Subcutaneous abdominal adipose tissue (tissue), 5 donors: Measurements from ENCODE around the gene PLPP4.

Source experiments
- H3K27ac ChIP-seq: one replicate; pipeline ENCODE4 v1.7.0; 2013; ENCODE audit warnings: low read depth, mild to moderate bottlenecking, inconsistent platforms, low read length, moderate library complexity
- H3K27me3 ChIP-seq, 5 donors: one replicate each; pipeline ENCODE4 v1.7.0; 2013; ENCODE audit warnings: low read length in 5 of 5, inconsistent platforms in 1 of 5; ENCODE audit not compliant: control insufficient read depth in 5 of 5, insufficient read depth in 4 of 5
- H3K36me3 ChIP-seq, 5 donors: one replicate each; pipeline ENCODE4 v1.7.0; 2013; ENCODE audit warnings: low read length in 5 of 5; ENCODE audit not compliant: control insufficient read depth in 5 of 5, insufficient read depth in 5 of 5
- H3K4me1 ChIP-seq, 5 donors: one replicate each; pipeline ENCODE4 v1.7.0; 2013; ENCODE audit warnings: low read length in 5 of 5, mild to moderate bottlenecking in 3 of 5, moderate library complexity in 1 of 5; ENCODE audit not compliant: control insufficient read depth in 5 of 5, insufficient read depth in 5 of 5
- H3K4me3 ChIP-seq, 5 donors: one replicate each; pipeline ENCODE4 v1.7.0; 2013; ENCODE audit warnings: low read length in 5 of 5, low read depth in 1 of 5
- H3K9ac ChIP-seq, 5 donors: one replicate each; pipeline ENCODE4 v1.7.0; 2013; ENCODE audit warnings: low read length in 5 of 5, mild to moderate bottlenecking in 4 of 5, moderate library complexity in 3 of 5
- H3K9me3 ChIP-seq, 5 donors: one replicate each; pipeline ENCODE4 v1.7.0; 2013; ENCODE audit warnings: low read length in 5 of 5; ENCODE audit not compliant: control insufficient read depth in 5 of 5
- donor health status: healthy.
- donor health status: healthy.
- donor health status: healthy.
- donor health status: healthy.
- donor health status: healthy.

The PLPP4 gene

DNA sequence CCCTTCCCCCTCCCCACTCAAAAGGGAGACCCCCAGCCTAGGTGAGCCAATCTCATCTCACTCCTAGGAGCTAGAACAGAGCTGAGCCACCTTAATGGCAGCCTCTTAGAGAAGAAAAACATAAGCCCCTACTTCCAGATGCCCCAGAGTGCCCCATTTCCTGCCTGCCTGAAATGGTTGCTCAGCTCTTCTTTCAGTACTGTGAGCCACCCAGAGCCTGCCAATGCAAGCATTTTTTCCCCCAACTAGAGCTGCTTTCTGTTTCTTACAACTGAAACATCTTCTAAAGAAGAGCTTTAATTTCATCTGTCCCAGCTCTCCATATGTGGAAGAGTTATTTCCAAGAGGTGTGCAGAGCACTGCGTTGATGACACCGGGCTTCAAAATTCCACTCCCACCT lies 136.7 kb downstream of the PLPP4 start:
- Histone ChIP-seq H3K27me3 (peaks cover 0 to 6% (median 0%) of the 10 kb centered on the region in 5 donors), H3K9ac (no peak overlapping the region), H3K27ac (no peak overlapping the region), H3K36me3 (no peaks in the 10 kb centered on the region), H3K4me1 (no peaks in the 10 kb centered on the region), H3K4me3 (no peak overlapping the region), H3K9me3 (peaks cover 0 to 8% (median 4%) of the 10 kb centered on the region in 5 donors)

DNA sequence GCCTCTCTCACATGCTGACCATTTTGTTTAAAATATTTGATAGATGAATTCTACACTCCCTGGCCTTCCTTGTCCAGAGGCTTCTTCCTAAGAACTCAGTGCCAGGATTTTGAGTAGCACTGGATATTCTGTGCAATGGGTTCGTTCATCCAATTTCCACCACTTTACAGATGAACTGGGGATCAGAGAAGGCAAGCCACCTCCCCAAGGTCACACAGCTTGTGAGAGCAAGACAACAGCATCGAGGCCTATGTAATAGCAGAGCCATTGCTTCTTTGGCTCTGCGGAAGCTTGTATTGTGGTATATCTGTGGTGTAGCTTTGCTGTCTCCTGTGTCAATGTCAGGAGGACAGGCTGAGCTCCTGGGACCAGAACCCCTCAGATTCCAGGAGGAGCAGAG lies 140.9 kb downstream of the PLPP4 start:
- H3K36me3 ChIP-seq, result no peaks in the 10 kb centered on the region
- H3K4me1 ChIP-seq, result no peaks in the 10 kb centered on the region
- peaks cover 0 to 3% (median 0%) of the 10 kb centered on the region in 5 donors for H3K27me3 ChIP-seq
- H3K9me3 ChIP-seq, result peaks cover 0 to 4% (median 0%) of the 10 kb centered on the region in 5 donors
- H3K27ac ChIP-seq, result no peak overlapping the region
- H3K9ac ChIP-seq, result no peak overlapping the region
- no peak overlapping the region for H3K4me3 ChIP-seq

DNA sequence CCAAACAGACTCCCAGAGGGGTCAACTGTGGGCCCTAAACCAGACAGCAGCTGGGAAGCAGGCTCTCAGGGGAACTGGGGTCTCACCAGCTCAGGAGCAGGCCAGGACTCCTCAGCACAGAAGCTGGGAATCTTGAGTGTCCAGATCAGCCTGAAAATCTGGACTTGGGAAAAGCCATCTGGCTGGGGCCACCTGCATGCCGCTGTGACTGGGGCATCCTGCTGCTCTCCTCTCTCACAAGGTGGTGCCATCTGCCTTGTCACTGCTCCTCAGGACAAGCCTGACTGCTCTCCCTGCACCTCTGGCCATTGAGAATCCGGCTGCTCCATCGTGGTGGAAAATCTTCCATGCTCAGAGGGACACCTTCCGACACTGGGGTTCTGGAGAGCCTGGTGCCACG lies 141.4 kb downstream of the PLPP4 start:
- no peaks in the 10 kb centered on the region for H3K4me1 ChIP-seq
- H3K36me3 ChIP-seq, result no peaks in the 10 kb centered on the region
- no peak overlapping the region for H3K9ac ChIP-seq
- peaks cover 0 to 3% (median 0%) of the 10 kb centered on the region in 5 donors for H3K27me3 ChIP-seq
- H3K4me3 ChIP-seq, result no peak overlapping the region
- peaks cover 0 to 4% (median 2%) of the 10 kb centered on the region in 5 donors for H3K9me3 ChIP-seq
- H3K27ac ChIP-seq, result no peak overlapping the region

DNA sequence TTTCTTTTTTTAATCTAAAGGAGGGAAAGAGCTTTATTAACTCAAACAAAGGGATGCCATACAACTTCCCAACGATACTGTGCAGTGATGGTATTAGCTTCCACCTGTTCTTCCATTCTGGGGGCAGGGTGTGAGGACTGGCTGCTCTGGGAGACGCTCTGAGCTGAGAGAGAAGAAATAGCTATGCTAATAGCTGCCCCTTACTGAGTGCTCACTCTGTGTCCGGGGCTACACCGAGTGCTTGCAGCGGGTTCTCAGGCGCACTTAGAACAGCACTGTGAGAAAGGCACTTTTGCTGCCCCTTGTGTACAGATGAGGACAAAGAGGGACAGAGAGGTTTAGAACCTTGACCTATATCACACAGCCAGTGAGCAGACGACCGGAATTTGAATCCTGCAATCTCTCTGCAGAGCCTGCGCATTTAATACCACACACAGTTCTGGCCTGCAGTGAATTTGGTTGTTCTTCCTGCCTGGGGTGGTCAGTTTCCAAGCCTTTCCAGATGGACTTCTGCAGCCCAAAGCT lies 142.2 kb downstream of the PLPP4 start:
- Histone ChIP-seq H3K9ac (no peak overlapping the region), H3K27me3 (peaks cover 0 to 3% (median 0%) of the 10 kb centered on the region in 5 donors), H3K4me1 (no peaks in the 10 kb centered on the region), H3K4me3 (no peak overlapping the region), H3K36me3 (no peaks in the 10 kb centered on the region), H3K9me3 (peaks cover 0 to 5% (median 2%) of the 10 kb centered on the region in 5 donors), H3K27ac (no peak overlapping the region)

DNA sequence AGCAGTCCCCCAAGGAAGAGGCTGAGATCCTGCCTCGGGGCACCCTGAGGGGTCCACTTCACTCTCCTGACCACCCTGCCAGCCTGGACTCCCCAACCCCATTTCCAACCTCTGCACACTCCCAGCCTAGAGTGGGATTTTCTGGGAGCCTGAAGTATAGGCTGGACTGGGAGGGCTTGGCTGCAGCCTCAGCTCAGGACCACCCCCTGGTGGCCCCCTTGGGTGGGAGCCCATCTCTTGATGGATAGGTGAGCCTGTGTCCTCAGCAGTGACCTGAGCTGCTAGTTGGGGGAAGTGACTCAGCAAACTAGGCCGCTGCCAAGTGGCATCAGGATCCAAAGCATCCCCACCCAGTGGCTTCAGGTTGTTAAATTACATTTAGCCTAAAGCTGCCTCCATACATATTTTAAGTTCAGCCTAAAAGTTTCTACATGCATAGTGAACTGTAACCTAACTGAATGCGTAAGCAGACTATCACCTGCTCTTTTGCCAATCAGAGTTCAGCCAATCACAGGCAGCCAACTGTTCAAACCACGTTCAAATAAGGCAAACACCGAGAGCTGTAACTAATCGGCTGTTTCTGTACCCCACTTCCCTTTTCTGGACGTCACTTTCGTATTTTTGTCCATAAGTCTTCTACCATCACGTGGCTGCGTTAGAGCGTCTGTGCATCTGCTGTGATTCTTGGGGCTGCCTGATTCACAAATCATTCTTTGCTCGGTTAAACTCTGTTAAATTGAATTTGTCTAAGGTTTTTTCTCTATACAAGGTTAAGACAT lies 144.0 kb downstream of the PLPP4 start:
- Histone ChIP-seq H3K4me1 (no peaks in the 10 kb centered on the region), H3K9ac (no peak overlapping the region), H3K4me3 (no peak overlapping the region), H3K27ac (no peak overlapping the region), H3K36me3 (no peaks in the 10 kb centered on the region), H3K9me3 (peaks cover 0 to 5% (median 2%) of the 10 kb centered on the region in 5 donors), H3K27me3 (peaks cover 0 to 3% (median 0%) of the 10 kb centered on the region in 5 donors)

DNA sequence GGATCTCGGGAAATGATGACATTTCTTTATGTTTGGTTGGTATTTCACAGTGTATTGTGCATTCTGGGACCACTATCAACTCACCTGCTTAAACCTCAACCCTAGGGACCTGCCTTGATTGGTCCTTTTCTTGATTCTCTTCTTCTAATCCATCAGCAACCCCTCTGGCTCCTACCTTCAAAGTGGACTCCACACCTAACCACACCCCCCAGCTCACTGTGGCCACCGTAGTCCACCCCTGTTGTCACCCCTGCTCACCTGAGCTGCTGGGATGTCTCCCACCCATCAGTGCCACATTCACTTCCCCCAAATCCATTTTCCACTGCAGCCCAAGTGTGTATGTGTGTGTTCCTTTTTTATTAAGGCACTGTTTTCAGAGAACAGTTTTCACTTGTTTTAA lies 145.0 kb downstream of the PLPP4 start:
- Histone ChIP-seq H3K9ac (no peak overlapping the region), H3K27me3 (peaks cover 0 to 3% (median 0%) of the 10 kb centered on the region in 5 donors)

DNA sequence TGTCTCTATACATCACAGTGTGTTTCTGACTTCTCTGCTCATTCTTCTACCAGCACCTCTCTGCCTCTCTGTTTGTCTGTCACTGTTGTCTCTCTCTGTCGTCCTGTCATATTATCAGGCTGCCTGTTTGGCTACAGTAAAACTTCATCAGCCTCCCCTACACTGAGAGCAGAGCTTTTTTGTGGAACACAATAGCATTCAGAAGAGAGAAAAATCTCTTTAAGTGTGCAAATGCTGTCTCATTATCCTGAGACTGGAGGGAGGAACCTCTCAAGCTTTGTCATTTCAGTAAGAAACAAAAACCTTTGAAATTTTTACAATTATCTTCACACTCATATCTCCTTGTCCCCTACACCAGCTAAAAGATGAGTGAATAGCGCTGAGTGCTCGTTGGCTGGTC lies 148.4 kb downstream of the PLPP4 start:
- no peaks in the 10 kb centered on the region for H3K36me3 ChIP-seq
- no peak overlapping the region for H3K27ac ChIP-seq
- H3K9ac ChIP-seq, result no peak overlapping the region
- H3K27me3 ChIP-seq, result peaks cover 0 to 3% (median 0%) of the 10 kb centered on the region in 5 donors
- H3K4me3 ChIP-seq, result no peak overlapping the region
- no peaks in the 10 kb centered on the region for H3K4me1 ChIP-seq
- H3K9me3 ChIP-seq, result peaks cover 0 to 5% (median 2%) of the 10 kb centered on the region in 5 donors

More for the DNA sequence above, 145.0 kb downstream of the PLPP4 start:
- no peaks in the 10 kb centered on the region for H3K36me3 ChIP-seq
- H3K4me1 ChIP-seq, result no peaks in the 10 kb centered on the region
- no peak overlapping the region for H3K27ac ChIP-seq
- H3K4me3 ChIP-seq, result no peak overlapping the region
- peaks cover 0 to 5% (median 2%) of the 10 kb centered on the region in 5 donors for H3K9me3 ChIP-seq

DNA sequence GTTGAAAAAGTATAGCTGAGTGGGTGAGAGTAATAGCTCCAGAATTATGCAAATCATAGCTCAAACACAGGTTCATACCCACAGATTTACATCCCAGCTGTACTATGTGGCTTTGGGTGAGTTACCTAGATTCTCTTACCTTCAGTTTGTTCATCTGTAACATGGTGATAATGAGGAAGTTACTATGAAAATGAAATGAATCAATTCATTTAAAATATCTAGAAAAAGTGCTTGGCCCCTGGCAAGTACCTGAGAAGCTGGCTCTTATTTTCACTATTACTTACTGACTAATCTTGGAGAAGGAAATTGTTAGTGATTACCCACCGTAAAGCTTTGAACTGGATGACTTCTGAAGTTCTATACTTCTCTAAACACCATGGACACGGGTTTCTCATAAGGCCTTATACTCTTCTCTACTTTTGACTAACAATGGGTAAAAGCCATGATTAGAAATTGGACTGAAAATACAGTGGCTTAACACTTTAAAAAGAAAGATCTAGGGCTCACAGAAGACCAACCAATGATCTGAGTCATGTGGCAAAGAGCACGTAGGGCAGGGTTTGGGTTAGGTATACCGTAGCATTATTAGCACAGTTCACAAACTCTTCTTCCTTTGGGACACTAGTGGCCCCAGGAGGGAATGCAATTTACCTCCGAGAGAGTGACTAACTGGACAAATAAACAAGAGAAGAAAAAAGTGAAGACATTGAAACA lies 149.2 kb downstream of the PLPP4 start:
- peaks cover 0 to 5% (median 2%) of the 10 kb centered on the region in 5 donors for H3K9me3 ChIP-seq
- H3K4me1 ChIP-seq, result no peaks in the 10 kb centered on the region
- H3K9ac ChIP-seq, result no peak overlapping the region
- H3K36me3 ChIP-seq, result no peaks in the 10 kb centered on the region
- H3K4me3 ChIP-seq, result no peak overlapping the region
- peaks cover 0 to 3% (median 0%) of the 10 kb centered on the region in 5 donors for H3K27me3 ChIP-seq
- H3K27ac ChIP-seq, result no peak overlapping the region

DNA sequence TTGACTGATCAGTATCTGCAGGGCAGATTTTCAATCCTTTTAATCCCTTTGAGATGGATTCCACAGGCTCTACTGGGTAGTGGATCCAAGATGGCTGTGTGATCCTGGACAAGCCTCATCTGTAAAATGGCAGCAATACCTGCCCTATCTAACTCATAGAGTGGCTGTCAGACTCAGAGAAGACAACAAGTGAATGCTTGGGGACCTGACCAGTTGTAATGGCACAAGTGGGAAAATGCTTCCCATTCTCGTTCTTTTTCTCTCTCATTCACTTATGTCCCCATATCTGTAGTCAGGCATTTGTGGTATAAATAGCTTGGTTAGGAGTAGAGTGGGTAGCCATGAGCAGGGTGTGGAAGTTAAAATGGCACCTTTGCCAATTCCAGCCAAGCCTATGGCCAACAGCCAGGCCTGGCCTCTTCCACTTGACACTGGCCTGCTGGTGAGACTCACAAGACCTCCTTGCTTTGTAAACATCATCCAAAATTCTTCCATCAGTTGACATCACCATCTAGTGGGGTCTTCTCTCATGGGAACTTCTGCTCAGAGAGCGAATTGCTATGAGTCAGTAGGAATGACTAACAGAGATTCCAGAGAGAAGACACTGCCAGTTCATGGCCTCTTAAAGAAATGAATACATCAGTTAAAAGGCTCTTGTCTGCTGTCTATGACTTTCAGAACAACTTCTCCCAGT lies 150.1 kb downstream of the PLPP4 start:
- no peak overlapping the region for H3K9ac ChIP-seq
- no peaks in the 10 kb centered on the region for H3K36me3 ChIP-seq
- H3K27me3 ChIP-seq, result peaks cover 0 to 3% (median 0%) of the 10 kb centered on the region in 5 donors
- no peak overlapping the region for H3K27ac ChIP-seq
- H3K9me3 ChIP-seq, result peaks cover 0 to 5% (median 2%) of the 10 kb centered on the region in 5 donors
- H3K4me3 ChIP-seq, result no peak overlapping the region
- H3K4me1 ChIP-seq, result no peaks in the 10 kb centered on the region
